CD4-positive, alpha-beta memory T cell (primary cell): ENCODE measurements around the gene IL10RB. TPM values are rescaled to one million over a fixed set of nuclear protein-coding genes. Genes with fewer than 3 reads are reported as not detected.
A peak's percentile ranks its signal among the peaks of the same experiment; 100 is the strongest.

Experiments used
- CTCF ChIA-PET: fragments of 350-600 bp; sonication (Branson Sonifier 250); formaldehyde crosslinking; loops from one replicate; lab custom pipeline; 2021; ENCODE audit warnings: inconsistent platforms; ENCODE audit not compliant: partially characterized antibody; lab: Charles Lee
- POLR2A ChIA-PET: fragments of 350-600 bp; sonication (Branson Sonifier 250); formaldehyde crosslinking; loops from one replicate; lab custom pipeline; 2021; ENCODE audit not compliant: partially characterized antibody; lab: Charles Lee
- DNase-seq, 5 donors: peaks; one replicate each; pipeline versions ENCODE4 v3.0.0 to v3.0.0-alpha.2; 2020 to 2022; ENCODE audit warnings: mixed read lengths in 1 of 5
- H3K27ac ChIP-seq: one replicate; pipeline ENCODE4 v1.7.0; 2013; ENCODE audit warnings: low read depth, low read length
- H3K27me3 ChIP-seq: 2 replicates; pipeline ENCODE4 v1.7.0; 2013; ENCODE audit warnings: mild to moderate bottlenecking, low read length, moderate library complexity; ENCODE audit not compliant: insufficient read depth
- H3K36me3 ChIP-seq: 2 replicates; pipeline ENCODE4 v1.7.0; 2013; ENCODE audit warnings: mild to moderate bottlenecking, low read length, moderate library complexity; ENCODE audit not compliant: insufficient read depth
- H3K4me1 ChIP-seq: 2 replicates; pipeline ENCODE4 v1.7.0; 2013; ENCODE audit warnings: mild to moderate bottlenecking, low read length, moderate library complexity; ENCODE audit not compliant: insufficient read depth
- H3K4me3 ChIP-seq, 2 donors: one replicate each; pipeline ENCODE4 v1.7.0; 2013; ENCODE audit warnings: low read length in 2 of 2, mild to moderate bottlenecking in 1 of 2
- H3K9me3 ChIP-seq, 2 donors: one replicate each; pipeline ENCODE4 v1.7.0; 2013; ENCODE audit warnings: low read length in 2 of 2, control low read depth in 1 of 2; ENCODE audit not compliant: control insufficient read depth in 1 of 2
- H3K27ac Mint-ChIP-seq, 7 donors: one replicate each; pipeline ENCODE4 v1.8.0; 2020 to 2021; ENCODE audit warnings: mixed read lengths in 7 of 7, mild to moderate bottlenecking in 6 of 7, inconsistent platforms in 3 of 7, moderate library complexity in 3 of 7
- H3K27me3 Mint-ChIP-seq, 2 donors: one replicate each; pipeline ENCODE4 v1.8.0; 2020 to 2021; ENCODE audit warnings: mixed read lengths in 2 of 2
- H3K36me3 Mint-ChIP-seq, 2 donors: one replicate each; pipeline ENCODE4 v1.8.0; 2020 to 2021; ENCODE audit warnings: mixed read lengths in 2 of 2, inconsistent platforms in 1 of 2, mild to moderate bottlenecking in 1 of 2
- H3K4me1 Mint-ChIP-seq, 4 donors: one replicate each; pipeline ENCODE4 v1.8.0; 2020 to 2021; ENCODE audit warnings: mixed read lengths in 4 of 4, mild to moderate bottlenecking in 1 of 4
- H3K4me3 Mint-ChIP-seq, 8 donors: one replicate each; pipeline ENCODE4 v1.8.0; 2020 to 2021; ENCODE audit warnings: mixed read lengths in 8 of 8, mild to moderate bottlenecking in 7 of 8, moderate library complexity in 6 of 8, inconsistent platforms in 3 of 8
- H3K9me3 Mint-ChIP-seq, 8 donors: one replicate each; pipeline ENCODE4 v1.8.0; 2020 to 2021; ENCODE audit warnings: mixed read lengths in 8 of 8, mild to moderate bottlenecking in 5 of 8, inconsistent platforms in 3 of 8, moderate library complexity in 1 of 8
- intact Hi-C: fragments of 100-400 bp; cut with micrococcal nuclease; formaldehyde crosslinking; loops from one replicate; pipeline ENCODE4 v1.15.1; 2023
- polyA plus RNA-seq, 2 donors: library from polyadenylated mRNA; unstranded; fragments of 300-500 nt; fragmentation: Illumina TruSeq; gene quantifications; one replicate each; pipeline ENCODE4 v1.2.3, GENCODE V29; 2021
- total RNA-seq, 2 experiments: library from RNA; stranded (reverse); gene quantifications; one replicate each; pipeline ENCODE4 v1.2.3, GENCODE V29; 2021

Gene IL10RB
- total and polyA plus RNA-seq, 4 experiments from 2014 or later = 30.6 to 61.8 (median 44.8) TPM

DNA sequence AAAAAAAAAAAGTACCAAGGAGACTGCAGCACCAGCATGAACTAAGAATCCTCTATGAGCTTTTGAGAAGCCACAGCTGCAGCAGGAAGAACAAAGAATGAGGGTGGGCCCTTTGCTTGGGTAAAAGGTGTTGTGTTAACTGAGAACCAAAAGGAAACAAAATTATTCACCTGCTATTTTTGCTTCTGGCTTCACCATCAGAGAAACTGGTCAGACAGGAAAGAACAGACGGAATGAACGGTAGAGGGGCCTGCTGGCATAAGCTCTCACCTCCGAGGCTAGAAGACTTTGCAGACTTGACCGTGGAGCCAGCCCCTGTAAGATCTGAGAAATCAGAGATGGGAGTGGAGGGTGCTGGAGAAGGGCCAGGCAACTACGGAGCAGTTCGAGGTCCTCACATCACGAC lies 27.6 kb downstream of the IL10RB start:
- DNase-seq = peak in 3 of 5 donors; percentile 10 to 24 (median 14)
- Histone ChIP-seq H3K36me3 (peaks cover 35% of the 10 kb centered on the region), H3K9me3 (no peaks in the 10 kb centered on the region), H3K4me1 (peaks cover 16% of the 10 kb centered on the region), H3K4me3 (no peak overlapping the region), H3K27ac (no peak overlapping the region), H3K27me3 (no peaks in the 10 kb centered on the region)
- Mint-ChIP-seq H3K27ac (peak overlapping the region; percentile 28 to 88 (median 71)), H3K4me3 (peak overlapping the region in 5 of 8 donors; percentile 34 to 81 (median 48)), H3K36me3 (peaks cover 36 to 52% of the 10 kb centered on the region in 2 donors), H3K9me3 (peaks cover 0 to 2% (median 0%) of the 10 kb centered on the region in 8 donors), H3K4me1 (peaks cover 10 to 33% (median 18%) of the 10 kb centered on the region in 4 donors), H3K27me3 (no peaks in the 10 kb centered on the region)
- ChIA-PET CTCF (interaction anchor here (0.6 to 1.6 kb wide), 3 partner anchors 15 to 67 kb away, joined by 3 read pairs; no protein-coding TSS in a partner anchor), POLR2A (interaction anchor here (0.9 to 2.3 kb wide), 3 partner anchors 27 to 38 kb away, joined by 3 to 8 read pairs (median 6); partner anchors contain the start of genes IFNAR1 and IL10RB)
- intact Hi-C loops = no loop called here

DNA sequence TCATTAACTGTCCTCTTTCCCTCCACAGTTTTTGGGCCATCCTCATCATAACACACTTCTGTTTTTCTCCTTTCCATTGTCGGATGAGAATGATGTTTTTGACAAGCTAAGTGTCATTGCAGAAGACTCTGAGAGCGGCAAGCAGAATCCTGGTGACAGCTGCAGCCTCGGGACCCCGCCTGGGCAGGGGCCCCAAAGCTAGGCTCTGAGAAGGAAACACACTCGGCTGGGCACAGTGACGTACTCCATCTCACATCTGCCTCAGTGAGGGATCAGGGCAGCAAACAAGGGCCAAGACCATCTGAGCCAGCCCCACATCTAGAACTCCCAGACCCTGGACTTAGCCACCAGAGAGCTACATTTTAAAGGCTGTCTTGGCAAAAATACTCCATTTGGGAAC lies 30.0 kb downstream of the IL10RB start:
- peaks cover 40% of the 10 kb centered on the region for H3K4me1 ChIP-seq
- H3K4me1 Mint-ChIP-seq = peaks cover 29 to 56% (median 39%) of the 10 kb centered on the region in 4 donors

DNA sequence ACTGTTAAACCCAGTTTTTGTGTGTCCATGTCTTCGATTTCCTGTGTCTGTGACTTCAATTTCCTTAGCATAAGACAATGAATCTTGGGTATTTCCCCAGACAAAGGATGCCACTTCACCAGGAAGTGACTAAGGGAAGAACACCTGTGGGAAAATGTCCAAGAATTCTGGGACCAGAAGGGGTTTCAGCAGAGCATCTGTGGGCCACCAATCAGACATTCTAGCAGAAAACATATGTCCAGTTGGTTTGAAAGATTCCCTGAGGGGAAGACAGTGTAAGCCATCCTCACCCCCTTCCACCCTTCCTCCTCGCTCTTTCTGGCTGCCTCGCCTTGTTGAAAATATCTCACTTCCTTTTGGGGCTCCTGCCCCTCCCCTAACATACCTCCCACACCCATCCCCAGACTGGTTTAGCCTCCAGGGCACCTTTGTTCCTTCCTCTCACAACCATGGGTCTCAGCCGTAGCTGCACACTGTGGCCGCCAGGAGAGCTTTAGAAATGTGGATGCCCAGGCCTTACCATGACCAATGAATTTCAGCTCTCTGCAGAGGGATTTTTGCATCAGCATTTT lies 33.1 kb downstream of the IL10RB start:
- CTCF ChIA-PET = interaction anchor here (0.9 to 2.3 kb wide), 8 partner anchors 10 to 146 kb away, joined by 3 to 19 read pairs (median 4); partner anchors contain the start of gene IFNAR1
- intact Hi-C loops = no loop called here
- Histone ChIP-seq H3K4me3 (peak overlapping the region in 1 of 2 donors; percentile 19), H3K36me3 (peaks cover 5% of the 10 kb centered on the region), H3K9me3 (no peaks in the 10 kb centered on the region), H3K4me1 (peaks cover 37% of the 10 kb centered on the region), H3K27me3 (no peaks in the 10 kb centered on the region), H3K27ac (peak overlapping the region; percentile 10)
- peak; percentile 39 to 58 (median 41) for DNase-seq
- Mint-ChIP-seq H3K4me1 (peaks cover 33 to 64% (median 44%) of the 10 kb centered on the region in 4 donors), H3K36me3 (peaks cover 14 to 22% of the 10 kb centered on the region in 2 donors), H3K9me3 (no peaks in the 10 kb centered on the region), H3K4me3 (peak overlapping the region; percentile 48 to 88 (median 70)), H3K27me3 (no peaks in the 10 kb centered on the region), H3K27ac (peak overlapping the region; percentile 69 to 95 (median 84))
- POLR2A ChIA-PET = interaction anchor here (0.6 to 5.9 kb wide), 9 partner anchors 10 to 69 kb away, joined by 3 to 56 read pairs (median 4); partner anchors contain the start of genes IFNAR1, IFNAR2 and IL10RB

More for the DNA sequence above, 30.0 kb downstream of the IL10RB start:
- Histone ChIP-seq H3K27ac (no peak overlapping the region), H3K4me3 (no peak overlapping the region), H3K36me3 (peaks cover 22% of the 10 kb centered on the region), H3K27me3 (no peaks in the 10 kb centered on the region), H3K9me3 (no peaks in the 10 kb centered on the region)
- Mint-ChIP-seq H3K27ac (peak overlapping the region in 1 of 7 donors; percentile 68), H3K4me3 (no peak overlapping the region), H3K36me3 (peaks cover 35 to 46% of the 10 kb centered on the region in 2 donors), H3K9me3 (peaks cover 0 to 2% (median 0%) of the 10 kb centered on the region in 8 donors), H3K27me3 (no peaks in the 10 kb centered on the region)
- ChIA-PET POLR2A (interaction anchor here (0.9 kb wide), 1 partner anchor 29 kb away, joined by 3 read pairs; the partner anchor contains the start of gene IFNAR1), CTCF (interaction anchor here (0.7 to 1.2 kb wide), 3 partner anchors 16 to 562 kb away, joined by 3 to 4 read pairs (median 3); no protein-coding TSS in a partner anchor)
- DNase-seq = no peak
- intact Hi-C loops = no loop called here

- ChIA-PET CTCF (interaction anchor here (1.2 to 2.3 kb wide), 6 partner anchors 8 to 104 kb away, joined by 4 to 19 read pairs (median 6); partner anchors contain the start of gene IFNAR1), POLR2A (interaction anchor here (0.6 to 5.9 kb wide), 6 partner anchors 8 to 756 kb away, joined by 3 to 56 read pairs (median 6); partner anchors contain the start of genes IFNAR1 and IL10RB)
- H3K9me3 ChIP-seq = no peaks in the 10 kb centered on the region
- peaks cover 37% of the 10 kb centered on the region for H3K4me1 ChIP-seq
- H3K27ac ChIP-seq = no peak overlapping the region
- peak overlapping the region in 6 of 7 donors; percentile 73 to 88 (median 82) for H3K27ac Mint-ChIP-seq
- H3K36me3 ChIP-seq = peaks cover 5% of the 10 kb centered on the region
- H3K4me1 Mint-ChIP-seq = peaks cover 33 to 71% (median 48%) of the 10 kb centered on the region in 4 donors
- peaks cover 0 to 2% (median 0%) of the 10 kb centered on the region in 8 donors for H3K9me3 Mint-ChIP-seq
- H3K27me3 ChIP-seq = no peaks in the 10 kb centered on the region
- DNase-seq = no peak
- no peak overlapping the region for H3K4me3 ChIP-seq
- intact Hi-C loops = no loop called here
- peak overlapping the region in 7 of 8 donors; percentile 23 to 66 (median 54) for H3K4me3 Mint-ChIP-seq
- no peaks in the 10 kb centered on the region for H3K27me3 Mint-ChIP-seq
- H3K36me3 Mint-ChIP-seq = peaks cover 7 to 15% of the 10 kb centered on the region in 2 donors
These were observed 34.8 kb downstream of the IL10RB start for GRCh38 chr21:33300701-33301631.

DNA sequence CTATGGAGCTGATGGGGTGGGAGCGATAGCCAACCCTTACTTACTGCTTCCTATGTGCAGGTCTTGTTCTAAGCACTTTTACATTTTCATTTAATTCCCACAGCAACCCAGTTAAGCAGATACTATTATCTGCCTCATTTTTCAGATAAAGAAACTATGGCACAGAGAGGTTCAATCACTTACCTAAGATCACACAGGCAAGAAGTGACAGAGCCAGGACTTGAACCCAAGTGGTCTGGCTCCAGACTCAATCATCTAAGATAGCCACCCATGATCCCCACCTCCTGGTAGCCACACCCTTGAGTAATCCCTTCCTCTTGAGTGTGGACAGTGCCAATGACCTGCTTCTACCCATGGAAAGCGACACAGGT lies 35.5 kb downstream of the IL10RB start:
- ChIA-PET POLR2A (interaction anchor here (1.0 to 5.9 kb wide), 4 partner anchors 24 to 63 kb away, joined by 3 to 56 read pairs (median 16); partner anchors contain the start of genes IFNAR1 and IL10RB), CTCF (interaction anchor here (1.5 to 1.8 kb wide), 2 partner anchors 23 to 102 kb away, joined by 5 read pairs; partner anchors contain the start of gene IFNAR1)
- Histone ChIP-seq H3K27me3 (no peaks in the 10 kb centered on the region), H3K27ac (no peak overlapping the region), H3K4me3 (no peak overlapping the region), H3K9me3 (no peaks in the 10 kb centered on the region), H3K4me1 (peaks cover 37% of the 10 kb centered on the region), H3K36me3 (no peaks in the 10 kb centered on the region)
- H3K4me3 Mint-ChIP-seq = peak overlapping the region in 6 of 8 donors; percentile 3 to 60 (median 53)
- peaks cover 0 to 2% (median 0%) of the 10 kb centered on the region in 8 donors for H3K9me3 Mint-ChIP-seq
- peak overlapping the region in 4 of 7 donors; percentile 79 to 88 (median 84) for H3K27ac Mint-ChIP-seq
- DNase-seq = no peak
- H3K36me3 Mint-ChIP-seq = peaks cover 7 to 8% of the 10 kb centered on the region in 2 donors
- H3K27me3 Mint-ChIP-seq = no peaks in the 10 kb centered on the region
- intact Hi-C loops = no loop called here
- H3K4me1 Mint-ChIP-seq = peaks cover 33 to 71% (median 48%) of the 10 kb centered on the region in 4 donors

DNA sequence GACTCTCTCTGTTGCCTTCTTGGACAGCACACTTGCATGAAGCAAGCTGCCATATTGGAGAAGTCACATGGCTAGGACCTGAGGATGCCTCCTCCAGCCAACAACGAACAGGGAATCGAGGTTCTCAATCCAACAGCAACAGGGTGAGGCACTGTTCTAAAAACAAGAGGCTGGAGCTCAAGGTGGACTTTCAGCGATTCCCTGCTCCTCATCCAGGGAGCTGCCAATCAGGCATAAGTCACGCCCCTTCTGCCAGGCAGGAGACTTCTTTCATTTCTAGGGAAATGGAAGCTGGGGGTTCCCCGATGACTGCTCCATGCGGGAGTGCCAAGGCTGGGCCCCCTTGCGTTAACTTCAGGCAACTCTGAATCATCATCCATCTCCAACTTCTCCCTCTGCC lies 35.9 kb downstream of the IL10RB start:
- no peak for DNase-seq
- H3K9me3 Mint-ChIP-seq = peaks cover 0 to 2% (median 0%) of the 10 kb centered on the region in 8 donors
- peaks cover 5 to 6% of the 10 kb centered on the region in 2 donors for H3K36me3 Mint-ChIP-seq
- peaks cover 32 to 73% (median 49%) of the 10 kb centered on the region in 4 donors for H3K4me1 Mint-ChIP-seq
- intact Hi-C loops = no loop called here
- Histone ChIP-seq H3K4me3 (no peak overlapping the region), H3K36me3 (no peaks in the 10 kb centered on the region), H3K27ac (no peak overlapping the region), H3K27me3 (no peaks in the 10 kb centered on the region), H3K4me1 (peaks cover 37% of the 10 kb centered on the region), H3K9me3 (no peaks in the 10 kb centered on the region)
- H3K4me3 Mint-ChIP-seq = no peak overlapping the region
- peak overlapping the region in 2 of 7 donors; percentile 17 to 88 for H3K27ac Mint-ChIP-seq
- no peaks in the 10 kb centered on the region for H3K27me3 Mint-ChIP-seq
- POLR2A ChIA-PET = interaction anchor here (2.2 to 5.9 kb wide), 3 partner anchors 24 to 60 kb away, joined by 9 to 56 read pairs (median 24); partner anchors contain the start of genes IFNAR1 and IL10RB
- CTCF ChIA-PET = interaction anchor here (1.8 kb wide), 1 partner anchor 23 kb away, joined by 5 read pairs; the partner anchor contains the start of gene IFNAR1
